ENCODE data around the gene SHF. TPM values are rescaled to one million over a fixed set of nuclear protein-coding genes. Genes with fewer than 3 reads are reported as not detected.
A peak's percentile ranks its signal among the peaks of the same experiment; 100 is the strongest.

Gene SHF
- total RNA-seq, 1 experiment from 2014 or later: 42.9 TPM

- no peaks in the 10 kb centered on the region for H3K9me3 ChIP-seq (ENCODE audit: low read depth, low read length, poor library complexity, severe bottlenecking)
- TF ChIP-seq CTCF (conservative IDR thresholded peaks at IDR 0.05; ENCODE audit: low read depth, low read length) (no peak), EZH2 (IDR thresholded peaks at IDR 0.05; ENCODE audit: borderline replicate concordance, low read depth, low read length, poor library complexity, severe bottlenecking) (no peak)
- ChIA-PET POLR2A (ENCODE audit: low non-redundant PET) (no interaction called here), CTCF (interaction anchor here (1.7 kb wide), 1 partner anchor 36 kb away, joined by 9 read pairs; no protein-coding TSS in a partner anchor)
- peak overlapping the region; percentile 92 for H3K27ac ChIP-seq (ENCODE audit: low read depth, low read length, poor library complexity, severe bottlenecking)
- H3K36me3 ChIP-seq (ENCODE audit: insufficient read depth, low read length, poor library complexity, severe bottlenecking): no peaks in the 10 kb centered on the region
- peaks cover 5% of the 10 kb centered on the region for H3K4me1 ChIP-seq (ENCODE audit: insufficient read depth, low read length, poor library complexity, severe bottlenecking)
- intact Hi-C loops (cut with micrococcal nuclease; ENCODE audit: unreplicated experiment): loop anchor here (2.0 kb wide), 1 partner anchor 16 kb away; no protein-coding TSS in a partner anchor
- BruUV-seq (replicated peaks): no TSS peak
- DNase-seq (ENCODE audit: low spot score): peak; percentile 43
- H3K4me3 ChIP-seq (ENCODE audit: low read depth, low read length, poor library complexity, severe bottlenecking): peak overlapping the region; percentile 72
- no peaks in the 10 kb centered on the region for H3K27me3 ChIP-seq (replicated peaks; ENCODE audit: insufficient read depth, low read depth, low read length, poor library complexity)
Measured at GRCh38 chr15:45199136-45199810, 11.5 kb upstream of the SHF start.

GRCh38 chr15:45198337-45199135 is 10.8 kb upstream of the SHF start:
- Histone ChIP-seq H3K27me3 (replicated peaks; ENCODE audit: insufficient read depth, low read depth, low read length, poor library complexity) (no peaks in the 10 kb centered on the region), H3K9me3 (ENCODE audit: low read depth, low read length, poor library complexity, severe bottlenecking) (no peaks in the 10 kb centered on the region), H3K27ac (ENCODE audit: low read depth, low read length, poor library complexity, severe bottlenecking) (peak overlapping the region; percentile 92), H3K4me3 (ENCODE audit: low read depth, low read length, poor library complexity, severe bottlenecking) (peak overlapping the region; percentile 72), H3K4me1 (ENCODE audit: insufficient read depth, low read length, poor library complexity, severe bottlenecking) (peaks cover 5% of the 10 kb centered on the region), H3K36me3 (ENCODE audit: insufficient read depth, low read length, poor library complexity, severe bottlenecking) (no peaks in the 10 kb centered on the region)
- ChIA-PET CTCF (interaction anchor here (1.0 to 1.8 kb wide), 4 partner anchors 11 to 39 kb away, joined by 4 to 9 read pairs (median 6); partner anchors contain the start of gene SHF), POLR2A (ENCODE audit: low non-redundant PET) (interaction anchor here (0.7 kb wide), 2 partner anchors 21 to 33 kb away, joined by 4 read pairs; no protein-coding TSS in a partner anchor)
- TF ChIP-seq EZH2 (IDR thresholded peaks at IDR 0.05; ENCODE audit: borderline replicate concordance, low read depth, low read length, poor library complexity, severe bottlenecking) (no peak), CTCF (conservative IDR thresholded peaks at IDR 0.05; ENCODE audit: low read depth, low read length) (peak; percentile 89)
- peak; percentile 96 for DNase-seq (ENCODE audit: low spot score)
- no TSS peak for BruUV-seq (replicated peaks)
- intact Hi-C loops (cut with micrococcal nuclease; ENCODE audit: unreplicated experiment): loop anchor here (2.0 kb wide), 1 partner anchor 16 kb away; no protein-coding TSS in a partner anchor

- Histone ChIP-seq H3K36me3 (ENCODE audit: insufficient read depth, low read length, poor library complexity, severe bottlenecking) (no peaks in the 10 kb centered on the region), H3K27ac (ENCODE audit: low read depth, low read length, poor library complexity, severe bottlenecking) (no peak overlapping the region), H3K4me1 (ENCODE audit: insufficient read depth, low read length, poor library complexity, severe bottlenecking) (peaks cover 5% of the 10 kb centered on the region), H3K9me3 (ENCODE audit: low read depth, low read length, poor library complexity, severe bottlenecking) (no peaks in the 10 kb centered on the region), H3K4me3 (ENCODE audit: low read depth, low read length, poor library complexity, severe bottlenecking) (peak overlapping the region; percentile 72), H3K27me3 (replicated peaks; ENCODE audit: insufficient read depth, low read depth, low read length, poor library complexity) (no peaks in the 10 kb centered on the region)
- no peak for DNase-seq (ENCODE audit: low spot score)
- intact Hi-C loops (cut with micrococcal nuclease; ENCODE audit: unreplicated experiment): no loop called here
- CTCF ChIA-PET: interaction anchor here (1.5 to 1.8 kb wide), 3 partner anchors 10 to 34 kb away, joined by 6 to 9 read pairs (median 7); partner anchors contain the start of gene SHF
- no TSS peak for BruUV-seq (replicated peaks)
- TF ChIP-seq CTCF (conservative IDR thresholded peaks at IDR 0.05; ENCODE audit: low read depth, low read length) (no peak), EZH2 (IDR thresholded peaks at IDR 0.05; ENCODE audit: borderline replicate concordance, low read depth, low read length, poor library complexity, severe bottlenecking) (no peak)
- POLR2A ChIA-PET (ENCODE audit: low non-redundant PET): interaction anchor here (0.7 kb wide), 1 partner anchor 32 kb away, joined by 4 read pairs; no protein-coding TSS in a partner anchor
Measured at GRCh38 chr15:45197512-45197911, 9.7 kb upstream of the SHF start.
